ENCODE results near the gene DNAL4.

DNAL4 gene

GRCh38 chr22:38739300-38740055, 54.5 kb downstream of the DNAL4 start:
- no peak for TF ChIP-seq CTCF (conservative IDR thresholded peaks at IDR 0.05; ENCODE audit: control insufficient read depth, insufficient read depth, low read depth, low read length)
- H3K4me3 ChIP-seq (ENCODE audit: control insufficient read depth, low read depth, low read length), result no peak overlapping the region
- DNase-seq (ENCODE audit: low read depth), result no peak

GRCh38 chr22:38738475-38739070, 55.4 kb downstream of the DNAL4 start:
- no peak overlapping the region for H3K4me3 ChIP-seq (ENCODE audit: control insufficient read depth, low read depth, low read length)
- TF ChIP-seq CTCF (conservative IDR thresholded peaks at IDR 0.05; ENCODE audit: control insufficient read depth, insufficient read depth, low read depth, low read length), result no peak
- DNase-seq (ENCODE audit: low read depth), result no peak

GRCh38 chr22:38737302-38738060, 56.5 kb downstream of the DNAL4 start:
- no peak overlapping the region for H3K4me3 ChIP-seq (ENCODE audit: control insufficient read depth, low read depth, low read length)
- DNase-seq (ENCODE audit: low read depth), result peak; percentile 21
- no peak for TF ChIP-seq CTCF (conservative IDR thresholded peaks at IDR 0.05; ENCODE audit: control insufficient read depth, insufficient read depth, low read depth, low read length)

GRCh38 chr22:38736257-38736570, 57.7 kb downstream of the DNAL4 start:
- no peak for DNase-seq (ENCODE audit: low read depth)
- no peak overlapping the region for H3K4me3 ChIP-seq (ENCODE audit: control insufficient read depth, low read depth, low read length)
- no peak for TF ChIP-seq CTCF (conservative IDR thresholded peaks at IDR 0.05; ENCODE audit: control insufficient read depth, insufficient read depth, low read depth, low read length)

GRCh38 chr22:38735465-38736256, 58.3 kb downstream of the DNAL4 start:
- no peak for DNase-seq (ENCODE audit: low read depth)
- no peak for TF ChIP-seq CTCF (conservative IDR thresholded peaks at IDR 0.05; ENCODE audit: control insufficient read depth, insufficient read depth, low read depth, low read length)
- H3K4me3 ChIP-seq (ENCODE audit: control insufficient read depth, low read depth, low read length), result no peak overlapping the region

- no peak for DNase-seq (ENCODE audit: low read depth)
- TF ChIP-seq CTCF (conservative IDR thresholded peaks at IDR 0.05; ENCODE audit: control insufficient read depth, insufficient read depth, low read depth, low read length), result no peak
Observed at GRCh38 chr22:38735126-38735464, 58.8 kb downstream of the DNAL4 start.

More at GRCh38 chr22:38735126-38735464, 58.8 kb downstream of the DNAL4 start:
- no peak overlapping the region for H3K4me3 ChIP-seq (ENCODE audit: control insufficient read depth, low read depth, low read length)

Data from fibroblast of mammary gland (primary cell).